Measurements from ENCODE around the gene TENT5C.

Gene TENT5C

DNA sequence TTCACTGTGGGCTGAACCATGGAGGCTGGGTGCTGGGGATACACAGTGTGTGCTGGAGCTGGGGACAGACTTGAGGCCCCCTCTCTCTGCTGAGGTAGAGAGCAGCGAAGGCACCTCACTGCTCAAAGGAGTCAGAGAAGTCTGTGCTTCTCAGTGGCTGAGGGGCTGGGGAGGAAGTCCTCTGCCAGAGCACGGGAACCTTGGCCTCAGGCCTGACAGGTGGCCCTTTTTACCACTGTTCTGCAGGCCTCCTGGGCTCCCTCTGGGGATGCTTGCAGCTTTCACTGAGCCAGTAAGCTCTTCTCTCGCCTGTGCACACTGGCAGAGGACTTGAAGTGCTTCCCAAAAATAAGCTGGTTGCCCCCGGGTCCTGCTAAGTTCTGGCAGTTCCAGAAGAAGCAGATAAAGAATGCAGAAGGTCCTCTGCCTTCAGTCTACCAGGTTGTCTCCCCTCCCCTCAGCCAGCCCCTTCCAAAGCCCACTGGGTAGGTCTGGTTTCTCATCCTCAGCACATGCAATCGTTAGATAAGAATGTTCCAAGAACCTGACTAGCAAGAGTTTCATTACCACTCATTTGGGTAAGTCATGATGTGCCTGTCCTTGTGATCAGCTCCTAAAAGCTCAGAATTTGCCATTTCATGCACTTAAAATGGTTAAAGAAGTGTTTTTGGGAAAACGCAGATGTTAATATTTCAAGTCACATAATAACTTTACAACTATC lies 53.9 kb downstream of the TENT5C start:
- Histone ChIP-seq H3K9me3 (ENCODE audit: control insufficient read depth, insufficient read depth, low read length) (no peaks in the 10 kb centered on the region), H3K9me2 (replicated peaks; ENCODE audit: control insufficient read depth, low read length) (no peaks in the 10 kb centered on the region), H3K4me1 (ENCODE audit: control insufficient read depth, low read length) (peaks cover 54% of the 10 kb centered on the region), H3K36me3 (ENCODE audit: control insufficient read depth, low read length) (0 out of 2 replicates have a peak, but pooled peaks cover 4% of the 10 kb centered on the region), H3K27me3 (ENCODE audit: control insufficient read depth, low read length) (0 out of 2 replicates have a peak, but pooled peaks cover 3% of the 10 kb centered on the region), H4K20me1 (ENCODE audit: control insufficient read depth, insufficient read depth, low read depth, low read length) (no peaks in the 10 kb centered on the region), H3K4me2 (ENCODE audit: low read length) (no peak overlapping the region), H3K27ac (ENCODE audit: low read depth, low read length) (no peak overlapping the region), H3K4me3 (ENCODE audit: low read length) (no peak overlapping the region), H3F3A (ENCODE audit: control insufficient read depth, insufficient read depth) (no peaks in the 10 kb centered on the region), H3K79me2 (ENCODE audit: control insufficient read depth, low read length) (no peaks in the 10 kb centered on the region)
- TF ChIP-seq, protein P1, sequence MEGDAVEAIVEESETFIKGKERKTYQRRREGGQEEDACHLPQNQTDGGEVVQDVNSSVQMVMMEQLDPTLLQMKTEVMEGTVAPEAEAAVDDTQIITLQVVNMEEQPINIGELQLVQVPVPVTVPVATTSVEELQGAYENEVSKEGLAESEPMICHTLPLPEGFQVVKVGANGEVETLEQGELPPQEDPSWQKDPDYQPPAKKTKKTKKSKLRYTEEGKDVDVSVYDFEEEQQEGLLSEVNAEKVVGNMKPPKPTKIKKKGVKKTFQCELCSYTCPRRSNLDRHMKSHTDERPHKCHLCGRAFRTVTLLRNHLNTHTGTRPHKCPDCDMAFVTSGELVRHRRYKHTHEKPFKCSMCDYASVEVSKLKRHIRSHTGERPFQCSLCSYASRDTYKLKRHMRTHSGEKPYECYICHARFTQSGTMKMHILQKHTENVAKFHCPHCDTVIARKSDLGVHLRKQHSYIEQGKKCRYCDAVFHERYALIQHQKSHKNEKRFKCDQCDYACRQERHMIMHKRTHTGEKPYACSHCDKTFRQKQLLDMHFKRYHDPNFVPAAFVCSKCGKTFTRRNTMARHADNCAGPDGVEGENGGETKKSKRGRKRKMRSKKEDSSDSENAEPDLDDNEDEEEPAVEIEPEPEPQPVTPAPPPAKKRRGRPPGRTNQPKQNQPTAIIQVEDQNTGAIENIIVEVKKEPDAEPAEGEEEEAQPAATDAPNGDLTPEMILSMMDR (IDR thresholded peaks at IDR 0.05; ENCODE audit: low read depth, low read length, poor library complexity, severe bottlenecking), result no peak
- TF ChIP-seq EZH2phosphoT487 (IDR thresholded peaks at IDR 0.05; ENCODE audit: borderline replicate concordance, low read length), result no peak

GRCh38 chr1:117660271-117660965 lies 54.6 kb downstream of the TENT5C start:
- Histone ChIP-seq H3K4me3 (ENCODE audit: low read length) (no peak overlapping the region), H3K79me2 (ENCODE audit: control insufficient read depth, low read length) (no peaks in the 10 kb centered on the region), H3K4me2 (ENCODE audit: low read length) (no peak overlapping the region), H4K20me1 (ENCODE audit: control insufficient read depth, insufficient read depth, low read depth, low read length) (no peaks in the 10 kb centered on the region), H3K4me1 (ENCODE audit: control insufficient read depth, low read length) (peaks cover 52% of the 10 kb centered on the region), H3K36me3 (ENCODE audit: control insufficient read depth, low read length) (no peaks in the 10 kb centered on the region), H3K9me2 (replicated peaks; ENCODE audit: control insufficient read depth, low read length) (no peaks in the 10 kb centered on the region), H3F3A (ENCODE audit: control insufficient read depth, insufficient read depth) (no peaks in the 10 kb centered on the region), H3K9me3 (ENCODE audit: control insufficient read depth, insufficient read depth, low read length) (no peaks in the 10 kb centered on the region), H3K27ac (ENCODE audit: low read depth, low read length) (no peak overlapping the region), H3K27me3 (ENCODE audit: control insufficient read depth, low read length) (0 out of 2 replicates have a peak, but pooled peaks cover 3% of the 10 kb centered on the region)
- TF ChIP-seq, protein P1 (IDR thresholded peaks at IDR 0.05; ENCODE audit: low read depth, low read length, poor library complexity, severe bottlenecking), result no peak
- TF ChIP-seq EZH2phosphoT487 (IDR thresholded peaks at IDR 0.05; ENCODE audit: borderline replicate concordance, low read length), result no peak

GRCh38 chr1:117661027-117661426 lies 55.2 kb downstream of the TENT5C start:
- Histone ChIP-seq H3K4me3 (ENCODE audit: low read length) (no peak overlapping the region), H4K20me1 (ENCODE audit: control insufficient read depth, insufficient read depth, low read depth, low read length) (no peaks in the 10 kb centered on the region), H3K4me2 (ENCODE audit: low read length) (no peak overlapping the region), H3K9me2 (replicated peaks; ENCODE audit: control insufficient read depth, low read length) (no peaks in the 10 kb centered on the region), H3K79me2 (ENCODE audit: control insufficient read depth, low read length) (no peaks in the 10 kb centered on the region), H3F3A (ENCODE audit: control insufficient read depth, insufficient read depth) (no peaks in the 10 kb centered on the region), H3K9me3 (ENCODE audit: control insufficient read depth, insufficient read depth, low read length) (no peaks in the 10 kb centered on the region), H3K27me3 (ENCODE audit: control insufficient read depth, low read length) (0 out of 2 replicates have a peak, but pooled peaks cover 3% of the 10 kb centered on the region), H3K36me3 (ENCODE audit: control insufficient read depth, low read length) (no peaks in the 10 kb centered on the region), H3K4me1 (ENCODE audit: control insufficient read depth, low read length) (peaks cover 49% of the 10 kb centered on the region), H3K27ac (ENCODE audit: low read depth, low read length) (no peak overlapping the region)
- TF ChIP-seq, protein P1 (IDR thresholded peaks at IDR 0.05; ENCODE audit: low read depth, low read length, poor library complexity, severe bottlenecking), result no peak
- TF ChIP-seq EZH2phosphoT487 (IDR thresholded peaks at IDR 0.05; ENCODE audit: borderline replicate concordance, low read length), result no peak

Data from DOHH2 (cell line).